Testis (tissue), 3 donors: ENCODE results near the gene PTPN5. TPM values are rescaled to one million over a fixed set of nuclear protein-coding genes. Genes with fewer than 3 reads are reported as not detected.

Source experiments
- DNase-seq: peaks from one replicate; pipeline ENCODE4 v3.0.0-alpha.2; 2019
- H3K27ac ChIP-seq, 2 donors: fragments of 200-600 bp; sonication (generic); one replicate each; pipeline ENCODE4 v1.5.1; 2019
- H3K27me3 ChIP-seq: fragments of 200-600 bp; sonication (generic); one replicate; pipeline ENCODE4 v1.5.1; 2019
- H3K36me3 ChIP-seq: fragments of 200-600 bp; sonication (generic); one replicate; pipeline ENCODE4 v1.5.1; 2017; ENCODE audit warnings: low read depth; ENCODE audit errors: missing control alignments
- H3K4me1 ChIP-seq: fragments of 200-600 bp; sonication (generic); one replicate; pipeline ENCODE4 v1.5.1; 2019
- H3K4me3 ChIP-seq, 2 donors: fragments of 200-600 bp; sonication (generic); one replicate each; pipeline ENCODE4 v1.5.1; 2017 to 2019
- H3K9me3 ChIP-seq: fragments of 200-600 bp; sonication (generic); one replicate; pipeline ENCODE4 v1.5.1; 2017
- CTCF ChIP-seq, 3 experiments: fragments of 450-650 bp in 2 of 3; fragments of 200-600 bp in 1 of 3; sonication (generic) in 1 of 3; IDR thresholded peaks; one replicate each; pipeline ENCODE4 v1.5.1; 2016 to 2019; ENCODE audit warnings: antibody characterized with exemption in 3 of 3, mild to moderate bottlenecking in 2 of 3, moderate library complexity in 1 of 3
- POLR2A ChIP-seq: fragments of 450-650 bp; IDR thresholded peaks from one replicate; pipeline ENCODE4 v1.6.1; 2017; ENCODE audit warnings: antibody characterized with exemption, mild to moderate bottlenecking, moderate library complexity
- WGBS, 2 donors: methylation state at CpG; one replicate each; pipeline ENCODE4 v1.1.5; 2018; 5-methylcytosine and 5-hydroxymethylcytosine counted together
- intact Hi-C: fragments of 100-400 bp; cut with DNase I; formaldehyde crosslinking; loops from one replicate; pipeline ENCODE4 v1.15.1; 2023; ENCODE audit warnings: low total_unique reads
- polyA plus RNA-seq: library from polyadenylated mRNA; stranded (reverse); fragments of 350-450 nt; fragmentation: Illumina TruSeq; extraction: RNeasy Lipid Tissue Mini Kit (QIAGEN cat#74804); gene quantifications from one replicate; pipeline ENCODE4 v1.2.3, GENCODE V29; 2014; ENCODE audit warnings: low read depth, low replicate concordance; ENCODE audit not compliant: insufficient read depth
- total RNA-seq, 2 donors: library from RNA; depleted of rRNA; stranded (reverse); fragments of >200 nt; gene quantifications; one replicate each; pipeline ENCODE4 v1.2.3, GENCODE V29; 2016

PTPN5 gene
- total and polyA plus RNA-seq, 3 donors from 2014 or later, result 4.4 to 10.2 (median 7.8) TPM

- Histone ChIP-seq H3K27me3 (no peaks in the 10 kb centered on the region), H3K4me1 (peaks cover 3% of the 10 kb centered on the region), H3K9me3 (no peaks in the 10 kb centered on the region), H3K36me3 (no peaks in the 10 kb centered on the region), H3K4me3 (peak overlapping the region; percentile 58 to 66), H3K27ac (peak overlapping the region in 1 of 2 donors; percentile 72)
- peak; percentile 59 for DNase-seq
- intact Hi-C loops, result no loop called here
- 4 to 12% methylated on average over 7 to 36 of the region's 36 CpGs for WGBS, 2 donors
- TF ChIP-seq CTCF (IDR thresholded peaks at IDR 0.05) (peak; percentile 40 to 77 (median 73)), POLR2A (no peak)
Observed at GRCh38 chr11:18721561-18722292, 69.9 kb downstream of the PTPN5 start.

GRCh38 chr11:18720808-18721560 lies 70.6 kb downstream of the PTPN5 start:
- intact Hi-C loops, result no loop called here
- no peaks in the 10 kb centered on the region for H3K36me3 ChIP-seq
- no peaks in the 10 kb centered on the region for H3K27me3 ChIP-seq
- WGBS, 2 donors, result 2 to 3% methylated on average over 32 to 41 of the region's 41 CpGs
- peak overlapping the region in 1 of 2 donors; percentile 72 for H3K27ac ChIP-seq
- TF ChIP-seq CTCF (IDR thresholded peaks at IDR 0.05) (no peak), POLR2A (no peak)
- H3K9me3 ChIP-seq, result no peaks in the 10 kb centered on the region
- DNase-seq, result peak; percentile 84
- peak overlapping the region; percentile 58 to 66 for H3K4me3 ChIP-seq
- H3K4me1 ChIP-seq, result peaks cover 3% of the 10 kb centered on the region

- TF ChIP-seq POLR2A (no peak), CTCF (IDR thresholded peaks at IDR 0.05) (no peak)
- no peaks in the 10 kb centered on the region for H3K27me3 ChIP-seq
- intact Hi-C loops, result no loop called here
- 52 to 58% methylated on average over 5 of the region's 5 CpGs for WGBS, 2 donors
- H3K4me3 ChIP-seq, result peak overlapping the region in 1 of 2 donors; percentile 58
- H3K27ac ChIP-seq, result no peak overlapping the region
- DNase-seq, result no peak
- H3K36me3 ChIP-seq, result no peaks in the 10 kb centered on the region
- no peaks in the 10 kb centered on the region for H3K9me3 ChIP-seq
- peaks cover 3% of the 10 kb centered on the region for H3K4me1 ChIP-seq
Observed at GRCh38 chr11:18720091-18720807, 71.3 kb downstream of the PTPN5 start.

- Histone ChIP-seq H3K27me3 (no peaks in the 10 kb centered on the region), H3K4me1 (no peaks in the 10 kb centered on the region), H3K9me3 (no peaks in the 10 kb centered on the region), H3K4me3 (no peak overlapping the region), H3K36me3 (no peaks in the 10 kb centered on the region), H3K27ac (no peak overlapping the region)
- WGBS, 2 donors, result 85 to 87% methylated on average over 7 of the region's 7 CpGs
- intact Hi-C loops, result no loop called here
- TF ChIP-seq POLR2A (no peak), CTCF (IDR thresholded peaks at IDR 0.05) (no peak)
- no peak for DNase-seq
Observed at GRCh38 chr11:18715476-18715875, 76.1 kb downstream of the PTPN5 start.
